IPS DF 4.7 (cell line): ENCODE measurements around the gene SPINK5.

Experiments used
- DNase-seq: peaks from one replicate; pipeline ENCODE4 v3.0.0-alpha.2; 2013; ENCODE audit warnings: low spot score; ENCODE audit errors: extremely low read depth

The SPINK5 gene

GRCh38 chr5:148090773-148091250 lies 27.0 kb downstream of the SPINK5 start:
- DNase-seq, result no peak

GRCh38 chr5:148091991-148092964 lies 28.5 kb downstream of the SPINK5 start:
- no peak for DNase-seq

DNA sequence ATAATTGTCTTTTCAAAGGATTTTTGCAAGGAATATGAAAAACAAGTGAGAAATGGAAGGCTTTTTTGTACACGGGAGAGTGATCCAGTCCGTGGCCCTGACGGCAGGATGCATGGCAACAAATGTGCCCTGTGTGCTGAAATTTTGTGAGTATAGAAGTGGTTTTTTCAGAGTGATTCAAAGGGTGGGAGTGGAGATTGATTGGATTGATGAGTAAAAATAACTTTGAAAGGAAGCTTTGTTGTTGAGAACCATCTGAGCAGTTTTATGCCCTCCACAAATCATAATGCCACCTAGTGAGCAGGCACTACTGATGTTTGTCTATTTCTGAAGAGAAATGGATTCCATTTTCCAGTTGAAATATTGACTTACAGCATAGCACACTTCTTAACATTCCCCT lies 30.6 kb downstream of the SPINK5 start:
- no peak for DNase-seq

GRCh38 chr5:148104226-148104625 lies 40.4 kb downstream of the SPINK5 start:
- no peak for DNase-seq

DNA sequence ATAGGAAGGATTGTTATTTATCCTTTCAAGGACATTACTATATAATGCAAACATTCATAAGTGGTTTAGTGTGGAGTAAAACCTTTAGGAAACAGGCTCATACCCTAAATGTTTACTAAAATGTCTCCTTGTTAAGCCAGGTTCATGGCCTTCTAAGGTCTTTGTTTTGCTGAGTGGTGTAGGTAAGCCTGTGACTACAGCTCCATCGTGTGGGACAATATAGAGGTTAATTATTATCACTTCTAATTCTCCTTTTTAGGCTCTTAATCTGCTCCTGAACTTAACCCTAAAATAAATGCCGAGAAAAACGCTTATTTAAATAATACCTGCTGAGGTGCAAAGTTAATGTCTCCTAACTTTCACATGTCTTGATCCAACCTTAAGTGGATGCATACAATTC lies 43.8 kb downstream of the SPINK5 start:
- DNase-seq, result no peak

GRCh38 chr5:148113243-148113642 lies 49.5 kb downstream of the SPINK5 start:
- DNase-seq, result no peak

- DNase-seq, result no peak
Measured at GRCh38 chr5:148120317-148120716, 56.5 kb downstream of the SPINK5 start.

DNA sequence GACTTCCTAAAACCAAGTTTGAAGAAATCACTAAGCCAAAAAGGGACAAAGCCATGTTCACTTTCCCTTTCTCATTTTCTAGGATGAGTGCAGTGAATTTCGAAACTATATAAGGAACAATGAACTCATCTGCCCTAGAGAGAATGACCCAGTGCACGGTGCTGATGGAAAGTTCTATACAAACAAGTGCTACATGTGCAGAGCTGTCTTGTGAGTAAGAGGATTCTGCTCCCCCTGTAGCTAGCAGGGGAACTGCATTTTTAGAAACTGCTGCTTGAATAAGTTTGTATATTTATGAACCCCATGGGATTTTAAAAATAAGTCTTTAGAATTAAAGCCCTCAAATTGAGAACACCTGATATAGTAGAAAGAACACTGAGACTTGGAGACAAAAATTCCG lies 61.9 kb downstream of the SPINK5 start:
- DNase-seq, result no peak

- no peak for DNase-seq
Measured at GRCh38 chr5:148135091-148136048, 71.6 kb downstream of the SPINK5 start.

DNA sequence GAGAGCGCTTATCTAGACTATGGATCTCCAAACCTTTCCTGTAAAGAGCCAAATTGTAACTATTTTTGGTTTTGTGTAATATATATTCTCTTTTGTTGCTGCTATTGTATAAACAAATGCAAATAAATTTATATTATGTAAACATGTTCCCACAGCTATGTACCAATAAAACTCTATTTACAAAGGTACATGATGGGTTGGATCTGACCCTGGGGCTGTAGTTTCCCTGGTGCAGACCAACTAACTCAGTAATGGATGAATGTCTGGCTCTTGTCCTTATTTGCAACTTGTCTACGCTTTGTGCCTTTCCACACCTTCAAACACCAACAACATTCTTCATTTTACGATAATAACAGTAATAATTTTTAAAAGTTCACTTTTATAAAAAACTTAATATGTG lies 77.1 kb downstream of the SPINK5 start:
- DNase-seq, result no peak

DNA sequence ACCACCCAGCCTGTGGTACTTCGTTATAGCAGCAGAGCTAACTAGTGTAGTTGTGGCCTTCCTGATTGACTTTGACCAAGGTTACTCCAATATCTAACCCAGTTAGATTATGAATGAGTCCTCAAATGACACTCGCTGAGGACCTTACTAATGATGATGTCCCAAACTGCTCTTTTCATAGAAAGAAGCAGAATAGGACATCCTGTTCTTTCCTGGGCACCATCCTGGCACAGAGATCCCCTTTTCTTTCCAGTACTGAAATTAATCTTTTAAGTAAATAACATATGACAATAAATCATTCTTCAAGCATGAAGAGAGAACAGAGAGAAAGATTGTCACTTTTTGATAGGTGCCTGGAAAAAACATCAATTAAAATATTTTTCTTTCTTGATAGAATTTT lies 77.9 kb downstream of the SPINK5 start:
- no peak for DNase-seq

GRCh38 chr5:148145916-148146315 lies 82.1 kb downstream of the SPINK5 start:
- peak; percentile 28 for DNase-seq

GRCh38 chr5:148146487-148146886 lies 82.7 kb downstream of the SPINK5 start:
- no peak for DNase-seq

GRCh38 chr5:148147415-148147814 lies 83.6 kb downstream of the SPINK5 start:
- DNase-seq, result no peak

DNA sequence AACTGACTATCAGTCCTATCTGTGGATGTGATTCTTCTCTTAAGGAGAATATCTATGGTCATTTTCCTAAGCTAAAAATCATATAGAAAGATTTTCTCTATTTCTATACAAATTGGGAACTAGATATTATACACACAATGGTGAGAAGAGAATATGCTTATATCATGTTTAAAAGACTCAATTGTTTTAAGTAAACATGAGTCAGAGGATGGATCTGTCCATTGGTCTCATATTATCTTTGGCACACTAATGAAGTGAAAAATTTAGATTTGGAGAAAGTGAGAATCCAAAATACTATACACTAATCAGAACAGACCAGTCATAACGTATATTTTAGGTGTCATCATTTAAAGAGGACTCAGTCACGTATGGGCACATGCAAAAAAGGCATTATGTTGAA lies 88.1 kb downstream of the SPINK5 start:
- DNase-seq, result no peak

DNA sequence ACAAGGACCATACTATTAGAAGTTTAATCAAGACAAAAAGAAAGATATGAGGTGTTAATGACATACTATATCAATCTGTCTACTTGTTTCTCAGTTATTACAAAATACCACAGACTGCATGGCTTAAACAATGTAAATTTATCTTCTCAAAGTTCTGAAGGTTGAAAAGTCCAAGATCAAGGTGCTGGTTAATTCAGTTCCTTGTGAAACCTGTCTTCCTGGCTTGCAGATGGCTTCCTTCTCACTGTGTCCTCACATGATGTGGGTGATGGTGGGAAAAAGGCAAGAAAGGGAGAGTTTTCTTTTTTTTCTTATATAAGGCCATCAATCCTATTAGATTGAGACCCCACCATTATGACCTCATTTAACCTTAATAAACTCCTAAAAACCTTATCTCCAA lies 89.0 kb downstream of the SPINK5 start:
- DNase-seq, result no peak

- no peak for DNase-seq
Measured at GRCh38 chr5:148156609-148157008, 92.8 kb downstream of the SPINK5 start.

- DNase-seq, result no peak
Measured at GRCh38 chr5:148162038-148162437, 98.3 kb downstream of the SPINK5 start.

GRCh38 chr5:148163345-148163744 lies 99.6 kb downstream of the SPINK5 start:
- DNase-seq, result no peak

DNA sequence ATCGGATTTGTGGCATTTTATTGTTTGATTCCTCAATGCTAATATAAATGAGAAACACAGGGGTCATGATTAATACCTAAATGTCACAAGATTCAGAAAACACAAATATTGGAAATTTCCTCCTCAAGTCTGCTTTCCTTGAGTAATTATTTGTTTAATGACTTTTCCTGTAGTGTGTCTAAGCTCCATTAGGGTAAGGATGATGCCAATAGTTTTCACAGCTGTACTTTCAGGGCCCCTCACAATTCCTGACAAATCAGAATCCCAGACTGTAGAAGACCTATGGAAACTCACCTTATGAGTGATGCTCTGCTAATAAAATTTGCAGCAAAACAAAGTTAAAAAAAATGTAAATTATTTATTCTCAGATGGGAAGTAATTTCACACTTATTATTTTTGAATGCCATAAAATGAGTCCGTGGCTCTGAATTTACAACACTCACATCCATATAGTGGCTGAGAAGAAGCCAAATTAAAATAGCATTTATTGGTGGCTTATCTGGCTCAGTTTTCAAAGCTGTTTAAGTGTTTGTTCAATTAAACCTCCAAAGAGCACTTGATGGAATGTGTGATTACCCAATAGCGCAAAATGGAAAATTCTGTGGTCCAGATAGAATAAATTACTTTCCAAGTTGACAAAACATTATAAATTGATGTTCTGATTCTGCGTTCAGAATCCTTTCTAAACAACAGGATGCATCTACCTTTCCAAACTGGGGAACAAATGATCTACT lies 102.9 kb downstream of the SPINK5 start:
- DNase-seq, result no peak

DNA sequence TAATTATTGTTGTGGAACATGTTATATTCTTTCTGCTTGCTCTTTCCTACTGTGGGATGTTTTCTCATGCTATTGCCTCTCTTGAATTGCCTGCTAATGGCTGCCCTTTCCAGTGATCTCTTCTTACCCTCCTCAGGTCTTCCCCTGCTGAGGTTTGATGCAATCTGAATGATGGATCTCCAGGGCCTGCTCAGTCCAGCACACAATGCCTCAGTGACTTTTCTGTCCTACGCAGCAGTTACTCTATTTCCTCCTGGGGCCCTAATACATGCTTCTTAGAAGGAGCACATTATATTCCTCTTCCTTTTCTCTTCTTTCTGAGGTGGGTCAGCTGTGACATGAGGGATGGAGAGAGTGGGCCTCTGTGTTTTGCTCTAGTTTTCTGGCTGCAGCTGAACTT lies 104.5 kb downstream of the SPINK5 start, which contains the start of gene SPINK14:
Gene SPINK14 (plus strand): TSS at position 301 of the 400 bp plus-strand sequence. CDS start 1,187 bp downstream, outside the sequence.
- no peak for DNase-seq
